Natural killer cell treated with Interleukin-12 subunit alpha and Interleukin-12 subunit beta and Interleukin-15 and Interleukin-18, amount 100 ng/mL, for 72 hours (primary cell): ENCODE measurements around the gene EXOC7. TPM values are rescaled to one million over a fixed set of nuclear protein-coding genes. Genes with fewer than 3 reads are reported as not detected.
"Not testable (repeated sequence)": the region's sequence is repeated elsewhere in the genome, so short reads cannot be mapped to it uniquely, and the experiment has no call there.

Experiments used
- ATAC-seq, 2 donors: fragments of 150-1000 bp; cut with Tn5 transposase in 1 of 2; sonication (Bioruptor Pico), chemical (Tn5 transposase) in 1 of 2; 2 replicates each; pipeline ENCODE4 v1.10.0; 2021
- DNase-seq: peaks from one replicate; pipeline ENCODE4 v3.0.0; 2022; ENCODE audit warnings: low spot score
- H3K27ac Mint-ChIP-seq, 2 donors: 1 replicate in 1 of 2; 2 replicates in 1 of 2; pipeline ENCODE4 v1.8.0; 2022; ENCODE audit warnings: mixed read lengths in 2 of 2, mild to moderate bottlenecking in 1 of 2, moderate library complexity in 1 of 2
- H3K27me3 Mint-ChIP-seq, 2 donors: 1 replicate in 1 of 2; 2 replicates in 1 of 2; pipeline ENCODE4 v1.8.0; 2022; ENCODE audit warnings: mixed read lengths in 2 of 2
- H3K36me3 Mint-ChIP-seq: one replicate; pipeline ENCODE4 v1.8.0; 2022; ENCODE audit warnings: mixed read lengths
- H3K4me1 Mint-ChIP-seq, 2 donors: 1 replicate in 1 of 2; 2 replicates in 1 of 2; pipeline ENCODE4 v1.8.0; 2022; ENCODE audit warnings: low read depth in 2 of 2, mixed read lengths in 2 of 2, mild to moderate bottlenecking in 1 of 2
- H3K4me3 Mint-ChIP-seq: one replicate; pipeline ENCODE4 v1.8.0; 2022; ENCODE audit warnings: mixed read lengths
- H3K9me3 Mint-ChIP-seq: 2 replicates; pipeline ENCODE4 v1.8.0; 2022; ENCODE audit warnings: mixed read lengths
- total RNA-seq, 2 donors: library from RNA; stranded (reverse); gene quantifications; one replicate each; pipeline ENCODE4 v1.2.3, GENCODE V29; 2022

EXOC7 gene
- total RNA-seq, 2 donors from 2014 or later = 134 to 163 TPM

DNA sequence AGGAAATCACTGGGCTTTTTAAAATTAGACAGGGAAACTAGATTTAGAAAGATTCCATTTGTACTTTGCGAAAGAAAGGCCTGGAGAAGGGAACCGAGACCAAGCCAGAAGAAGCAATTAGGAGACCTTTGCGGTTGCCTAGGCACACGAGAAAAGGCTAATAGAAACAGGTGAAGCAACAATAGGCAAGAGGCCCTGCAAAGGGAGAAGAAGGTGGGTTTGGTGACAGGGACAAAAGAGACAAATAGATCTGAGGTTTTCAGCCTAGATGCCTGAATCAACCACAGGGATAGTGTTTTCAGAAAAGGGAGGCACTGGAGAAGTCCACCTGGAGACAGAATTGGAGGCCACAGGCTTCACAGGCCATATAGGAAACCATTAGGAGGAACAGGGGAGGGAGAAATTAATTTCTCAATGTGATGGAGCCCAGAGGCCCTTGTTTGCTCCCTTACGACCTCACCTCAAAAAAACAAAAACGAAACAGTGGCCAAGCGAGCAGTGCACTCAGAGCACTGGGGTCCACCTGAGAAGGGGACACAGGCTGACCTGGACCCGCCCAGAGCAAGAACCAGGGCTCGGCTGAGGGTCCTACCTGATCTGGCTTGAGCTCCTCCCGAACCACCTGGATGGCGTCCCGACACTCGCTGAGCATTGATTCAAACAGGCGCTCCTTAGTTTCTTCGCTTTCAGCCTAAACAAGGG lies 53.6 kb downstream of the EXOC7 start:
- Mint-ChIP-seq H3K4me3 (no peak overlapping the region), H3K9me3 (no peaks in the 10 kb centered on the region), H3K27me3 (no peaks in the 10 kb centered on the region), H3K36me3 (peaks cover 31% of the 10 kb centered on the region), H3K4me1 (peaks cover 5 to 15% of the 10 kb centered on the region in 2 donors), H3K27ac (no peak overlapping the region)
- no peak for DNase-seq
- no peak for ATAC-seq

DNA sequence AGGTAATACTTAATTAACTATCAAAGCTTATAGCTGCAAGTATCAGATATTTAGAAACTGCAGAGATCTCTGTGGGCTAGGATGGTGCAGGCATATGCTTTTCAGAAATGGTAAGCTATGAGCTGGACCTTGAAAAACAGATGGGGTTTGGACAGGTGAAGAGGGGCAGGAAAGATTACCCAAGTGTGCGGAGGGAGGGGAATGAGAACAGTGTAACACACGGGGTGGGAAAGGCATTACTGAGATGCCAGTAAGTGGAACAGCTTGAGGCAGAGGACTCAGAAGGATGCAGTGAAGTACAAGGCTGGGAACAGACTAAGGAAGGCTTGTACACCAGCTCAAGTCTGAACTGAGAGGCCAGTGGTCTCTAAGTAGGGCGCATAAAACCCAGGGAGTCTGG lies 54.3 kb downstream of the EXOC7 start:
- peaks cover 32% of the 10 kb centered on the region for H3K36me3 Mint-ChIP-seq
- no peak overlapping the region for H3K27ac Mint-ChIP-seq
- H3K27me3 Mint-ChIP-seq = no peaks in the 10 kb centered on the region
- no peak overlapping the region for H3K4me3 Mint-ChIP-seq
- no peak for ATAC-seq
- DNase-seq = no peak
- H3K4me1 Mint-ChIP-seq = peaks cover 5 to 15% of the 10 kb centered on the region in 2 donors
- H3K9me3 Mint-ChIP-seq = no peaks in the 10 kb centered on the region

DNA sequence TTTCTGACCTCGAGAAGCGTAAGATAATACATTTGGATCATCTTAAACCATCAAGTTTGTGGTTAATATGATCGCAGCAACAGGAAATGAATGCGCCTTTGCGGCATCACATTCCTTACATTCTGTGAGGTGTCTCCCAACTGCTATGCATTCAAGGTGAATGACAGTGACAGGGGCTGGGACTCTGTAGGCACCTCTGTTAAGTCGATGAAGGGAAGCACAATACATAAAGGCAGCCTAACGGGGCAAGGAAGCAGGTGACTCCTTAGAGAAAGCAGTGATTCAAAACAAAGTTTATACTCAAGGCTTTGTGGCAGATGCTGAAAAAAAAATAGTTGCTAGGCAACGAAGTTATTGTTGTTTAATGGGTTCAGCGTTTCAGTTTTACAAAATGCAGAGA lies 54.9 kb downstream of the EXOC7 start:
- ATAC-seq (no peak), DNase-seq (no peak)
- no peak overlapping the region for H3K27ac Mint-ChIP-seq
- peaks cover 5 to 15% of the 10 kb centered on the region in 2 donors for H3K4me1 Mint-ChIP-seq
- no peak overlapping the region for H3K4me3 Mint-ChIP-seq
- peaks cover 37% of the 10 kb centered on the region for H3K36me3 Mint-ChIP-seq
- H3K27me3 Mint-ChIP-seq = no peaks in the 10 kb centered on the region
- H3K9me3 Mint-ChIP-seq = no peaks in the 10 kb centered on the region

DNA sequence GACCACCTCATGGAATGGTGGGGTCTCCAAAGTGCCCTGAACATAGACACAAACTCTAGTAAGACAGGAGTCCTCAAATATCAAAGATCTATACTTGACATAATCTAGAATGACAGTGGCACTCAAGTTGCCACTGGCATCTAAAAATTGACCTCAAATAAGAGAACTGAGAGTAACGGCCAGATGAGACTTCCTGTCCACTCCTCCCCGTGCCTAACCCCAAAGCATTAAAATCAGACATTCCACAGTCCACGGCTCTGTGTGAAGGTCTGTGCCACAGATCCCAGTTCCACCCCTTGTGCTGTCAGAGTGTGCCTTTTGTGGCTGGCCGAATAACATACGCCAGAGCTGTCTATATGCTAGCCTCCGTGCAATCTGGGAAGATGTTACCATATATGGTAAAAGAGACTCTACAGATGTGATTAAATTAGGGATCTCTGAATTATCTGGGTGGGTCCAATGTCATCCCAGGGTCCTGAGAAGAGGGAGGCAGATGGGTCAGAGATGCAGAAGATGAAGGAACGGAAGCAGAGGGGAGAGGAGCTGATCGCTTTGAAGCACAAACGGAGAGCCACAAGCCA lies 55.5 kb downstream of the EXOC7 start:
- no peak for DNase-seq
- Mint-ChIP-seq H3K27ac (no peak overlapping the region), H3K36me3 (peaks cover 37% of the 10 kb centered on the region), H3K4me3 (no peak overlapping the region), H3K4me1 (peaks cover 5 to 17% of the 10 kb centered on the region in 2 donors), H3K9me3 (no peaks in the 10 kb centered on the region), H3K27me3 (no peaks in the 10 kb centered on the region)
- ATAC-seq = no peak

DNA sequence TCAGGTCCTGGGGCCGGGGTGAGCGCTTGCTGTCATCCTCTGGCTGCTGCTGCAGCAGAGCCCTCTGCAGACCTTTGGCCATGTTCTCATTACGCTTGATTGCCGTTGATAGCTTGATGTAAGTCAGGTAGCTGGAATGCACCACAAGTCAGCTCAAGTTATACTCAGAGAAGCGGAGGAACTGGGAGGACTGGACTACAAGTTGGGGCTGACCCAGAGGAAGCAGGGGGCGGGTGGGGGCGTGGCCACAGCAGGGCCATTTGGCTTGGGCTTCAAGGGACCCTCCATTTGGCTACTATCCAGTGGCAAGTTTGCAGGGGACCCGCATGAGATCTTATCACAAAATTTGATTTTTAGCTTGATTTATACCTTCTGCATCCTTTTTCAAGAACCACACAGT lies 57.5 kb downstream of the EXOC7 start:
- Mint-ChIP-seq H3K27ac (no peak overlapping the region), H3K9me3 (no peaks in the 10 kb centered on the region)

DNA sequence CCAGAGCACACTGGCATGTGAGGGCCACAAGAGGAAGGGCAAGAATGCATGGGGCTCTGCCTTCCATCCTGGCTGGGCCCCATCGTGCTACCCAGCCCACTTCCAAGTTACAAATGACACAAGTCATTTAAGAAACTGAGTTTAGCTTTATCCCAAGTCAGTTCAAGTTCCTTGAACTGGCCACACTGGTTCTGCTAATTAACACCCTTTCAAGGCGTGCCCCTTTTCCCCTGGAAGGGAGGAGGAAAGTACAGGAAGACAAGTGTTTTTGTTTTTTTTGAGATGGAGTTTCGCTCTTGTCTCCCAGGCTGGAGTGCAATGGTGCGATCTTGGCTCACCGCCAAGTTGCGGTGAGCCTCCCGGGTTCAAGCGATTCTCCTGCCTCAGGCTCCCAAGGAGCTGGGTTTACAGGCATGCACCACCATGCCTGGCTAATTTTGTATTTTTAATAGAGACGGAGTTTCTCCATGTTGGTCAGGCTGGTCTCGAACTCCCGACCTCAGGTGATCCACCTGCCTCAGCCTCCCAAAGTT lies 59.0 kb downstream of the EXOC7 start:
- Mint-ChIP-seq H3K36me3 (peaks cover 29% of the 10 kb centered on the region), H3K4me1 (peaks cover 5 to 12% of the 10 kb centered on the region in 2 donors)
- H3K27me3 Mint-ChIP-seq, H3K9me3 Mint-ChIP-seq, DNase-seq, H3K4me3 Mint-ChIP-seq, ATAC-seq, H3K27ac Mint-ChIP-seq: not testable (repeated sequence)

More for the DNA sequence above, 57.5 kb downstream of the EXOC7 start:
- H3K27me3 Mint-ChIP-seq = no peaks in the 10 kb centered on the region
- no peak for ATAC-seq
- peaks cover 5 to 14% of the 10 kb centered on the region in 2 donors for H3K4me1 Mint-ChIP-seq
- H3K36me3 Mint-ChIP-seq = peaks cover 36% of the 10 kb centered on the region
- DNase-seq = no peak
- no peak overlapping the region for H3K4me3 Mint-ChIP-seq

DNA sequence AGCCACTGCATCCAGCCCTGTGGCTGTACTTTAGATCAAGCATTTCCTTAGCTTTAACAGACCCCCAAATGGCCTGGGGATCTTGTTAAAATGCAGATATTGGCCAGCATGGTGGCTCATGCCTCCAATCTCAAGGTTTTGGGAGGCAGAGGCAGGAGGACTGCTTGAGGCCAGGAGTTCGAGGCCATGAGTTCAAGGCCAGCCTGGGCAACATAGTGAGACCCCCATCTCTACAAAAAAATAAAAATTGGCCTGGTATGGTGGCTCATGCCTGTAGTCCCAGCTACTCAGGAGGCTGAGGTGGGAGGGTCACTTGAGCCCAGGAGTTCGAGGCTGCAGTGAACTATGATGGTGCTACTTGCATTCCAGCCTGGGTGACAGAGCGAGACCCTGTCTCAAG lies 60.7 kb downstream of the EXOC7 start:
- peaks cover 19% of the 10 kb centered on the region for H3K36me3 Mint-ChIP-seq
- not testable (repeated sequence) for H3K9me3 Mint-ChIP-seq, ATAC-seq, DNase-seq, H3K27ac Mint-ChIP-seq, H3K4me3 Mint-ChIP-seq, H3K27me3 Mint-ChIP-seq, H3K4me1 Mint-ChIP-seq

DNA sequence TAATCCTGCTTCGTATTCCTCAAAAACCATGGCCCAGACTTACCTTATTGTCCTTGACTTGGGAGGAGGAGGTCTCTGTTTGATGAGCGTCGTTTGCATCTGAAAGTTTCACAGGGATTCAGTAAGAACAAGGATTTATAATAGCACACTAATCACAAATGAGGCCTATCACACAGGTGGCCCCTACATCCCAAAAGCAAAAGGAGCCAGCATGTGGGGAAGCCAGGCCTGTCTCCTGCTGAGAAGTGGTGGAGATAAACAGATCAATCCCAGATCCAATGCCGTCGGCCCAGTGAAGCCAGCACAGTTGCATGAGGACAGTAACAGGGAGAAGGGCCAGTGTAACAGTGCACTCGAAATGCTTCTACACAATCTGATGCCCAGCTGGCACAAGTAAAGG lies 63.2 kb downstream of the EXOC7 start:
- no peak overlapping the region for H3K27ac Mint-ChIP-seq
- no peaks in the 10 kb centered on the region for H3K27me3 Mint-ChIP-seq
- peaks cover 0 to 5% of the 10 kb centered on the region in 2 donors for H3K4me1 Mint-ChIP-seq
- ATAC-seq = no peak
- H3K4me3 Mint-ChIP-seq = no peak overlapping the region
- no peaks in the 10 kb centered on the region for H3K9me3 Mint-ChIP-seq
- no peak for DNase-seq
- peaks cover 16% of the 10 kb centered on the region for H3K36me3 Mint-ChIP-seq

DNA sequence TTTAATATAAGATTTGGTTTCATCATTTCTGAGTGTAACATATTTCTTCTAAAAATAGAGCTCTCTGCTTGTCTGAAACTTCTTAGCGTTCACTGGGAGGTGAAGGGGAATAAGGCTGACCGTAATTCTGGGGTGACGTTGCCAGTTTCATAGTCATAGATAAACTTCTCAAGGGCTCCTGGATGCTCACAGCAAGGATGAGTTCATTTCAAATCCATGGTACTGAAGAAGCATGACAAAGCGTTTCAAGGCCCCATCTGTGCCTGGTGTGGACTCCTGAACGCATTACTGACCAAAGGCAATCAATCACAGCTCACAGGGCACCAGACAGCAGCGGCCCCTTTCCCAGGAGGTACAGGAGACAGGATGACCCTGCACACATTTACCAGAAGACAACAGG lies 64.5 kb downstream of the EXOC7 start:
- H3K4me3 Mint-ChIP-seq = no peak overlapping the region
- H3K9me3 Mint-ChIP-seq = no peaks in the 10 kb centered on the region
- DNase-seq (no peak), ATAC-seq (no peak)
- H3K27me3 Mint-ChIP-seq = no peaks in the 10 kb centered on the region
- peaks cover 0 to 7% of the 10 kb centered on the region in 2 donors for H3K4me1 Mint-ChIP-seq
- peak overlapping the region in 1 of 2 donors; percentile 51 for H3K27ac Mint-ChIP-seq
- H3K36me3 Mint-ChIP-seq = peaks cover 14% of the 10 kb centered on the region

DNA sequence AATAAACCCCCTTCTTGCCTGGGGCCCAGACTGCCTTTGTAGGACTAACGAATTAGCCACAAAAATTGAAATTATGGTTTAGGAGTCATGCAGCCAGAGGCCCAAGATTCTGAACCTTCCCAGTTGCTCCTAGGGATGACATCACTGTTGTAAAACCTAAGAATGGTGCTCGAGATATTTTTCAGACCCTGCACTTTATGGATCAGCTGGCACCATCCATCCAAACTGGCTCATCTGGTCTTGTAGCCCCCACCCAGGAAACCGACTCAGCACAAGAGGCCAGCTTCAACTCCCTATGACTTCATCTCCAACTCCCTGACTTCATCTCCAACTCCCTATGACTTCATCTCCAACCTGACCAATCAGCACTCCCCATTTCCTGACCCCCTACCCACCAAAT lies 65.5 kb downstream of the EXOC7 start:
- peaks cover 0 to 5% of the 10 kb centered on the region in 2 donors for H3K4me1 Mint-ChIP-seq
- H3K27ac Mint-ChIP-seq = peak overlapping the region in 1 of 2 donors; percentile 51
- DNase-seq (no peak), ATAC-seq (no peak)
- peaks cover 10% of the 10 kb centered on the region for H3K36me3 Mint-ChIP-seq
- no peaks in the 10 kb centered on the region for H3K9me3 Mint-ChIP-seq
- H3K4me3 Mint-ChIP-seq = no peak overlapping the region
- H3K27me3 Mint-ChIP-seq = no peaks in the 10 kb centered on the region

DNA sequence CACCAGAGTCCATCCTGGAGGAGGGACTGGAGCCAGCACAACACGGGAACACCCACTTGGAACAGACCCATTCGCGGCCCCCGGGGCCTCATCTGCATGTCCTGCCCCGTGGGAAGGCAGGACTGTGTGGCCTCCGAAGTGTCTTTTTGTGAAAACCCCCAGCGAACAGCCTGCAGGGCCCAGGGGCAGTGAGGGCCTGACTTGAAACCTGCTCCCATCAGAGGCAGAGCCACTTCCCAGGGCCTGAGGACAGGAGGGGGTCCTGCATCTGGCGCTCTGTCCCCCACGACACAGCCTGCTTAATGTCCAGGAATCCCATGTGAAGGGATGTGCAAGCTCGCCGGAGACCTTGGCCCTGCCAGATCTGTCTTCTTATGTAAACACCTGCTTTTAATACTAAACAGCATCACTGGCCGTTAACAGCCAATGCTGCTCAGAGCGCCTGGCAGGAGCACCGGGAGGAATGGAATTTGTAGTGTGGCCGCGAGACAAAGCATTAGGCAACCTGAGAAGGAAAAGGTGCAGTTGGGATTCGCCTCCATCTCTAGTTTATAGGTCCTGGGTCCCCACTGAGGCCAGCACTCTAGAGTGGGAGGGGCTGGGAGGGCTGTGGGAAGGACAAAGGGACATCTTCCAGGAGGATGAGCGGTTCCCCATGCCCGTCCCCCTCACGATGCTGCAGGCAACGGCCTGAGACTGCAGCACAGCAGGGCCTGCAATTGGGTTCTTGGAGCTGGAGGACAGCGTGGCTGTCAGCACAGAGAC lies 66.9 kb downstream of the EXOC7 start:
- H3K36me3 Mint-ChIP-seq = peaks cover 10% of the 10 kb centered on the region
- no peak overlapping the region for H3K27ac Mint-ChIP-seq
- DNase-seq = no peak
- H3K9me3 Mint-ChIP-seq = no peaks in the 10 kb centered on the region
- H3K4me1 Mint-ChIP-seq = peaks cover 0 to 5% of the 10 kb centered on the region in 2 donors
- no peak for ATAC-seq
- no peaks in the 10 kb centered on the region for H3K27me3 Mint-ChIP-seq
- H3K4me3 Mint-ChIP-seq = no peak overlapping the region

DNA sequence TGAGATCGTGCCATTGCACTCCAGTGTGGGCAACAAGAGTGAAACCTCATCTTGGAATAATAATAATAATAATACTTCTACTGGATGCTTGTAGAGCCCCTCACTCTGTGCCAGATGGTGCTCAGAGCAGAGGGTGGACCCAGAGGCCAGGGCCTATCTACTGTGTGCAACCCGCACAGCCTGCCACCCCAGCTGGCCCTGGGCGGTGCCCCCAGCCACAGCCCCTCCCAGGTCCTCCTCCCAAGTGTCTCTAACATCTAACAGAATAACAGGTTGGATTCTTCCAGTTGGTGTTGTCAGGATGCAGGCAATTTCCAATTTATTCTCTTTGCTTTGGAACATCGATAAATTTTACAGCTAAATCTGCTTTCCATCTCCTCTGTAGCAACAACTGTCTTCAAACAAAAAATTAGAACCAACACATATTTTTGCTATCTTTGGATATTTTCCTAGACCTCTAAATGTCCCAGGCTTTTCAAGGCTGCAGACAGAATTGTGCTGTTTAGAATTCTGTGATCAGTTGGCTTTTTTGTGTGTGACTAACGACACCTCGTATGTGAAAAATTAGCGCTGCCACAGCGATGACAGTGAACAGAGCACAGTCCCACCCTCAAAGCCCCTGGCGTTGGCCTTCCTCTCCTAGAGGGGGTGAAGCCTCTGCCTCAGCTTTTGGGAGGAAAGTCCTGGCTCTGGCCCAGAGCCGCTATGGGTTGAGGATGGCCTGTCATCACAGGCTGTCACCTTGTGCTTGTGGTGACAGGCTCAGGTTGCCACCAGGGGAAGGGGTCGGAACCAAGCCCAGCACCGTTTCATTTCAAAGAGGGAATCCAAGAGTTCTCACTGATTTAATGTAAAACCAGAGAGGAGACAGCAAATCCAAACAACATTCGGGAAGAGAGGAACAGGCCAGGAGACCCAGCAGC lies 68.9 kb downstream of the EXOC7 start:
- no peaks in the 10 kb centered on the region for H3K9me3 Mint-ChIP-seq
- no peak overlapping the region for H3K4me3 Mint-ChIP-seq
- peaks cover 6% of the 10 kb centered on the region for H3K36me3 Mint-ChIP-seq
- peaks cover 3 to 7% of the 10 kb centered on the region in 2 donors for H3K4me1 Mint-ChIP-seq
- H3K27ac Mint-ChIP-seq = no peak overlapping the region
- DNase-seq (no peak), ATAC-seq (no peak)
- H3K27me3 Mint-ChIP-seq = no peaks in the 10 kb centered on the region

DNA sequence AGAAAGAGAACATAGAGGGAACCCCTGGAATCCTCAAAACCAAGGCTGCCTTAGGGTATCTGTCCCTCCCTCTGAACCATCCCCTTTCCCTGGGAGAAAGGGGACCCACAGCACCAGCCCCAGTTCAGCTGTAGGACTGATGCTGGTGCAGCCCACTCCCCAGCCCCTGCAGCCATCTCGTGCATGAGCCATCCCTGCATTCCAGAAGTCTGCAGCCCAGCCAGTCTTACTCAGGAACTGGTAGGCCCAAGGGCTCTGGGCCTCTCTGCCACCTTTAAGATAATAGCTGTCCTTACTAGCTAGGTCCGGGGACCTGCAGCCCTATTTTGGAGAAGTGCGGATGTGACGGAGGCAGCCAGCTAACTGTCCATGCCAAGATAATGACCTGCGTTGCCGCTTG lies 70.4 kb downstream of the EXOC7 start:
- peaks cover 9 to 16% of the 10 kb centered on the region in 2 donors for H3K4me1 Mint-ChIP-seq
- no peak for ATAC-seq
- no peak for DNase-seq

More for the DNA sequence above, 70.4 kb downstream of the EXOC7 start:
- Mint-ChIP-seq H3K4me3 (no peak overlapping the region), H3K27me3 (no peaks in the 10 kb centered on the region), H3K9me3 (no peaks in the 10 kb centered on the region), H3K36me3 (peaks cover 2% of the 10 kb centered on the region), H3K27ac (no peak overlapping the region)
